CD4-positive, CD25-positive, alpha-beta regulatory T cell (primary cell): ENCODE results near the gene TRPV6. TPM values are rescaled to one million over a fixed set of nuclear protein-coding genes. Genes with fewer than 3 reads are reported as not detected.

ENCODE experiments used
- ATAC-seq, 2 donors: fragments of 150-1000 bp; cut with Tn5 transposase; one replicate each; pipeline ENCODE4 v1.10.0; 2021; ENCODE audit warnings: low read depth in 2 of 2, moderate number of reproducible peaks in 2 of 2, moderate library complexity in 1 of 2
- DNase-seq, 3 donors: peaks; one replicate each; pipeline versions ENCODE4 v3.0.0 to v3.0.0-alpha.2; 2012 to 2022; ENCODE audit warnings: mixed read lengths in 1 of 3
- H3K27ac ChIP-seq: one replicate; pipeline ENCODE4 v1.7.0; 2013; ENCODE audit warnings: mild to moderate bottlenecking, low read length; ENCODE audit not compliant: insufficient read depth, poor library complexity, severe bottlenecking
- H3K27me3 ChIP-seq: one replicate; pipeline ENCODE4 v1.7.0; 2013; ENCODE audit warnings: low read length; ENCODE audit not compliant: control insufficient read depth, insufficient read depth
- H3K36me3 ChIP-seq: one replicate; pipeline ENCODE4 v1.7.0; 2013; ENCODE audit warnings: mild to moderate bottlenecking, low read length, moderate library complexity; ENCODE audit not compliant: control insufficient read depth, insufficient read depth
- H3K4me1 ChIP-seq: 2 replicates; pipeline ENCODE4 v1.7.0; 2013; ENCODE audit warnings: mild to moderate bottlenecking, low read length; ENCODE audit not compliant: insufficient read depth, control insufficient read depth, poor library complexity, severe bottlenecking
- H3K4me3 ChIP-seq: one replicate; pipeline ENCODE4 v1.7.0; 2013; ENCODE audit warnings: low read depth, mild to moderate bottlenecking, low read length, moderate library complexity
- H3K9me3 ChIP-seq, 2 experiments: 1 replicate in 1 of 2; 2 replicates in 1 of 2; pipeline ENCODE4 v1.7.0; 2013; ENCODE audit warnings: low read length in 2 of 2, mild to moderate bottlenecking in 1 of 2, moderate library complexity in 1 of 2; ENCODE audit not compliant: control insufficient read depth in 2 of 2
- H3K27ac Mint-ChIP-seq, 3 donors: one replicate each; pipeline ENCODE4 v1.8.0; 2020 to 2022; ENCODE audit warnings: mild to moderate bottlenecking in 3 of 3, mixed read lengths in 3 of 3, moderate library complexity in 2 of 3
- H3K27me3 Mint-ChIP-seq: one replicate; pipeline ENCODE4 v1.8.0; 2022; ENCODE audit warnings: mild to moderate bottlenecking, mixed read lengths
- H3K36me3 Mint-ChIP-seq: one replicate; pipeline ENCODE4 v1.8.0; 2020; ENCODE audit warnings: mixed read lengths
- H3K4me1 Mint-ChIP-seq, 4 donors: one replicate each; pipeline ENCODE4 v1.8.0; 2020 to 2022; ENCODE audit warnings: mixed read lengths in 4 of 4, mild to moderate bottlenecking in 1 of 4
- H3K4me3 Mint-ChIP-seq, 4 donors: one replicate each; pipeline ENCODE4 v1.8.0; 2020 to 2022; ENCODE audit warnings: mild to moderate bottlenecking in 4 of 4, mixed read lengths in 4 of 4, moderate library complexity in 3 of 4
- H3K9me3 Mint-ChIP-seq, 7 donors: one replicate each; pipeline ENCODE4 v1.8.0; 2020 to 2022; ENCODE audit warnings: mixed read lengths in 7 of 7, mild to moderate bottlenecking in 3 of 7, moderate library complexity in 2 of 7
- polyA plus RNA-seq, 4 donors: library from polyadenylated mRNA; unstranded; fragments of 300-500 nt; fragmentation: Illumina TruSeq; gene quantifications; one replicate each; pipeline ENCODE4 v1.2.3, GENCODE V29; 2021
- total RNA-seq: library from RNA; stranded (reverse); gene quantifications from one replicate; pipeline ENCODE4 v1.2.3, GENCODE V29; 2022

The TRPV6 gene
- total and polyA plus RNA-seq, 5 donors from 2014 or later = 0.17 to 0.30 TPM; not detected in 3

GRCh38 chr7:142865766-142866165 lies 19.8 kb downstream of the TRPV6 start:
- Histone ChIP-seq H3K27me3 (no peaks in the 10 kb centered on the region), H3K36me3 (peaks cover 10% of the 10 kb centered on the region), H3K9me3 (no peaks in the 10 kb centered on the region), H3K4me1 (no peaks in the 10 kb centered on the region), H3K27ac (no peak overlapping the region), H3K4me3 (no peak overlapping the region)
- Mint-ChIP-seq H3K27ac (peak overlapping the region in 1 of 3 donors; percentile 14), H3K4me3 (no peak overlapping the region), H3K4me1 (peaks cover 0 to 11% (median 3%) of the 10 kb centered on the region in 4 donors), H3K27me3 (no peaks in the 10 kb centered on the region), H3K36me3 (peaks cover 24% of the 10 kb centered on the region), H3K9me3 (peaks cover 0 to 2% (median 0%) of the 10 kb centered on the region in 7 donors)
- no peak for DNase-seq
- ATAC-seq = no peak

DNA sequence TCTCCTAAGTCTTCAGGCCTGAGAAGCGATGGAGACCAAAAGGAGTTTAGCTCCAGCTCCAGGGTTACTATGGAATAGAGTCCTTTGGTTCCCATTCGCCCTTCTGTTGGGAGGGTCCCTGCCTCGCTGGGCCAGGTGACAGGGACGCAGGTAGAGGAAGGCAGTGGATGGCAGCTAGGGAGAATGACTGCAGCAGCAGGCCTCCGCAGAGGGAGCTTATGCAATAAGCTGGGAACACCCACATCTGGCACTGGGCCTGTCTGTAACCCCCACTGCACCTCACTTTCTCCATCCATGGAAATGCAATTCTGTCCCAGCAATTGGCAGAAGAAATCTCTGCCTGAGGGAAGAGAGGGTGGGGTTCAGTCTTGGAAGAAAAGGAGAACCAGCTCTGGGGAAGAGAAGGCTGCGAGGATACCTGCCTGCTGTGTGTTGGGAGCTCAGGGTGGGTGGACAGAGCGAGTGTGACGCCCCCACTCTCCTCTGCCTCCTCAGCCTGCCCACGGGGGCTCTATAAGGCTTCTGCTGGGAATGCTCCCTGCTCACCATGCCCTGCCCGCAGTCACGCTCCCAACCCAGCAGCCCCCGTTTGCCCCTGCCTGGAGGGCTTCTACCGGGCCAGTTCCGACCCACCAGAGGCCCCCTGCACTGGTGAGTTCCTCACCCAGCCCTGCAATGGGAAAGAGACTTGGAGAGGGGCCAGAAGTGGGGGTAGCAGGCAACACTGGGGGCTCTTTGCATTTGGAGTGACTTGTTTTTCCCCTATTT lies 20.4 kb downstream of the TRPV6 start:
- H3K36me3 Mint-ChIP-seq = peaks cover 24% of the 10 kb centered on the region
- H3K27ac ChIP-seq = no peak overlapping the region
- ATAC-seq = no peak
- no peak overlapping the region for H3K4me3 Mint-ChIP-seq
- no peak overlapping the region for H3K4me3 ChIP-seq
- no peaks in the 10 kb centered on the region for H3K4me1 ChIP-seq
- no peaks in the 10 kb centered on the region for H3K9me3 ChIP-seq
- peaks cover 0 to 2% (median 0%) of the 10 kb centered on the region in 7 donors for H3K9me3 Mint-ChIP-seq
- H3K27me3 Mint-ChIP-seq = no peaks in the 10 kb centered on the region
- H3K4me1 Mint-ChIP-seq = peaks cover 0 to 11% (median 3%) of the 10 kb centered on the region in 4 donors
- no peak for DNase-seq
- no peaks in the 10 kb centered on the region for H3K27me3 ChIP-seq
- H3K27ac Mint-ChIP-seq = no peak overlapping the region
- H3K36me3 ChIP-seq = peaks cover 10% of the 10 kb centered on the region

DNA sequence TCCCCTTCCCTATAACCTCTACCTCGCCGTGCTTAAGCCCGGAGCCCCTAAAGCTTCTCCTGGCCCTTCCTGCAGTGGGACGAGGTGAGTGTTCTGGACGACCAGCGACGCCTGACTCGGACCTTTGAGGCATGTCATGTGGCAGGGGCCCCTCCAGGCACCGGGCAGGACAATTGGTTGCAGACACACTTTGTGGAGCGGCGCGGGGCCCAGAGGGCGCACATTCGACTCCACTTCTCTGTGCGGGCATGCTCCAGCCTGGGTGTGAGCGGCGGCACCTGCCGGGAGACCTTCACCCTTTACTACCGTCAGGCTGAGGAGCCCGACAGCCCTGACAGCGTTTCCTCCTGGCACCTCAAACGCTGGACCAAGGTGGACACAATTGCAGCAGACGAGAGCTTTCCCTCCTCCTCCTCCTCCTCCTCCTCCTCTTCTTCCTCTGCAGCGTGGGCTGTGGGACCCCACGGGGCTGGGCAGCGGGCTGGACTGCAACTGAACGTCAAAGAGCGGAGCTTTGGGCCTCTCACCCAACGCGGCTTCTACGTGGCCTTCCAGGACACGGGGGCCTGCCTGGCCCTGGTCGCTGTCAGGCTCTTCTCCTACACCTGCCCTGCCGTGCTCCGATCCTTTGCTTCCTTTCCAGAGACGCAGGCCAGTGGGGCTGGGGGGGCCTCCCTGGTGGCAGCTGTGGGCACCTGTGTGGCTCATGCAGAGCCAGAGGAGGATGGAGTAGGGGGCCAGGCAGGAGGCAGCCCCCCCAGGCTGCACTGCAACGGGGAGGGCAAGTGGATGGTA lies 21.5 kb downstream of the TRPV6 start:
- H3K4me1 ChIP-seq = no peaks in the 10 kb centered on the region
- ATAC-seq (no peak), DNase-seq (no peak)
- no peaks in the 10 kb centered on the region for H3K9me3 Mint-ChIP-seq
- H3K9me3 ChIP-seq = no peaks in the 10 kb centered on the region
- peaks cover 7% of the 10 kb centered on the region for H3K36me3 ChIP-seq
- no peak overlapping the region for H3K4me3 ChIP-seq
- peak overlapping the region in 1 of 3 donors; percentile 43 for H3K27ac Mint-ChIP-seq
- H3K27me3 ChIP-seq = no peaks in the 10 kb centered on the region
- H3K27ac ChIP-seq = no peak overlapping the region
- H3K4me1 Mint-ChIP-seq = peaks cover 4 to 12% (median 6%) of the 10 kb centered on the region in 4 donors
- H3K36me3 Mint-ChIP-seq = peaks cover 15% of the 10 kb centered on the region
- no peaks in the 10 kb centered on the region for H3K27me3 Mint-ChIP-seq
- no peak overlapping the region for H3K4me3 Mint-ChIP-seq

GRCh38 chr7:142862786-142863400 lies 22.7 kb downstream of the TRPV6 start:
- ATAC-seq (no peak), DNase-seq (no peak)
- Histone ChIP-seq H3K4me1 (no peaks in the 10 kb centered on the region), H3K27ac (no peak overlapping the region), H3K4me3 (no peak overlapping the region), H3K36me3 (peaks cover 7% of the 10 kb centered on the region), H3K27me3 (no peaks in the 10 kb centered on the region), H3K9me3 (no peaks in the 10 kb centered on the region)
- peaks cover 15% of the 10 kb centered on the region for H3K36me3 Mint-ChIP-seq
- H3K4me3 Mint-ChIP-seq = no peak overlapping the region
- no peaks in the 10 kb centered on the region for H3K9me3 Mint-ChIP-seq
- H3K4me1 Mint-ChIP-seq = peaks cover 4 to 16% (median 7%) of the 10 kb centered on the region in 4 donors
- no peak overlapping the region for H3K27ac Mint-ChIP-seq
- no peaks in the 10 kb centered on the region for H3K27me3 Mint-ChIP-seq

DNA sequence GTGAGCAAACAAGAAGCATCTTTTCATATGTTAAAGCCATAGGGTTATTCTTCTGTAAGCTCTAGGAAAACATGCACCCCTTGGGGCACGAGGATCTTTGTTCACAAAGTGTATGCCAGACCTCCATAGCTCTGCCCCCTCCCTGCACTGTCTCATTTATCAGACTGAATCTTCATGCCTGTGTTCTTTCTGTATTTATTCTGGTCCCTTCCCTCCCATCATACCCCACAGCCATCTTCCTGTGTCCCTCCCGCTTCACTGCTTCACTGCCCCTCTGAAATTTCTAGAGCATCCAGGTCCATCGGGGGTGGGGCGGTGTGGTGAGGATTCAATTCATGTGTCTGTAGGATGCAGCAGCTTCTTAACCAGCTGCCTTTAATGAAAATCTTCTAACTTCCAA lies 23.2 kb downstream of the TRPV6 start:
- Mint-ChIP-seq H3K9me3 (no peaks in the 10 kb centered on the region), H3K36me3 (peaks cover 15% of the 10 kb centered on the region), H3K4me3 (no peak overlapping the region), H3K27me3 (no peaks in the 10 kb centered on the region), H3K4me1 (peaks cover 5 to 16% (median 10%) of the 10 kb centered on the region in 4 donors), H3K27ac (no peak overlapping the region)
- no peaks in the 10 kb centered on the region for H3K27me3 ChIP-seq
- H3K27ac ChIP-seq = no peak overlapping the region
- no peaks in the 10 kb centered on the region for H3K9me3 ChIP-seq
- no peak for DNase-seq
- H3K4me3 ChIP-seq = no peak overlapping the region
- peaks cover 7% of the 10 kb centered on the region for H3K36me3 ChIP-seq
- ATAC-seq = no peak
- H3K4me1 ChIP-seq = no peaks in the 10 kb centered on the region

GRCh38 chr7:142860968-142861367 lies 24.6 kb downstream of the TRPV6 start:
- no peak overlapping the region for H3K27ac Mint-ChIP-seq

DNA sequence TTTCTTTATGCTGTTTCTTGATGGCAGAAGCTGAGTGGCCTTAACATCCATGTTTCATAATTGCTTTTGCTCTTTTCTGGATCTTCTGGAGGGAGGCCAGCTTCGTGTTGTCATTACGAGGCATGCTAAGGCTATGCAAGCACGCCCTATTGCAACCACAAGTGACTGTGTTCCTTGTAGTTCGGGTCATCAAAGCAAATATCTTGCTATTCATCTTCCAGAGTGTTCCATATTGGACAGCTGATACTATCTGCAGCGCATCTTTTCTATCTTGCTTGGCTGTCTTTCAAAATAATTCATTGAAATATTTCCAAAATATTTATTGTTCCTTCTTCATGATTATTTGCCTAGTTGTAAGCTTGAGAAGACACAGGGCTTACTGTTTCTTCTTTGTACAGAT lies 25.7 kb downstream of the TRPV6 start:
- H3K9me3 ChIP-seq = no peaks in the 10 kb centered on the region
- no peaks in the 10 kb centered on the region for H3K9me3 Mint-ChIP-seq
- H3K27me3 ChIP-seq = no peaks in the 10 kb centered on the region
- H3K27me3 Mint-ChIP-seq = peaks cover 5% of the 10 kb centered on the region
- peaks cover 4% of the 10 kb centered on the region for H3K4me1 ChIP-seq
- peaks cover 5 to 28% (median 11%) of the 10 kb centered on the region in 4 donors for H3K4me1 Mint-ChIP-seq
- H3K4me3 ChIP-seq = no peak overlapping the region
- H3K36me3 Mint-ChIP-seq = peaks cover 15% of the 10 kb centered on the region
- peaks cover 7% of the 10 kb centered on the region for H3K36me3 ChIP-seq
- no peak overlapping the region for H3K27ac ChIP-seq
- H3K4me3 Mint-ChIP-seq = peak overlapping the region in 1 of 4 donors; percentile 45
- ATAC-seq (no peak), DNase-seq (no peak)
- no peak overlapping the region for H3K27ac Mint-ChIP-seq

More at GRCh38 chr7:142860968-142861367, 24.6 kb downstream of the TRPV6 start:
- Mint-ChIP-seq H3K36me3 (peaks cover 15% of the 10 kb centered on the region), H3K4me1 (peaks cover 5 to 21% (median 11%) of the 10 kb centered on the region in 4 donors), H3K27me3 (no peaks in the 10 kb centered on the region), H3K4me3 (no peak overlapping the region), H3K9me3 (no peaks in the 10 kb centered on the region)
- DNase-seq = no peak
- Histone ChIP-seq H3K4me3 (no peak overlapping the region), H3K27ac (no peak overlapping the region), H3K27me3 (no peaks in the 10 kb centered on the region), H3K4me1 (peaks cover 4% of the 10 kb centered on the region), H3K9me3 (no peaks in the 10 kb centered on the region), H3K36me3 (peaks cover 7% of the 10 kb centered on the region)
- ATAC-seq = no peak
